Measurements from ENCODE around the gene WDR90. TPM values are rescaled to one million over a fixed set of nuclear protein-coding genes. Genes with fewer than 3 reads are reported as not detected.
"Not testable (repeated sequence)": the region's sequence is repeated elsewhere in the genome, so short reads cannot be mapped to it uniquely, and the experiment has no call there.

WDR90 gene
- total RNA-seq, 1 donor from 2014 or later: 102 TPM

GRCh38 chr16:709566-710499 lies 60.7 kb downstream of the WDR90 start:
- Mint-ChIP-seq H3K36me3 (no peaks in the 10 kb centered on the region), H3K4me3 (peak overlapping the region; percentile 52), H3K27me3 (peaks cover 50% of the 10 kb centered on the region), H3K27ac (peak overlapping the region; percentile 67), H3K4me1 (ENCODE audit: unreplicated experiment) (peaks cover 4% of the 10 kb centered on the region), H3K9me3 (no peaks in the 10 kb centered on the region)
- TF ChIP-seq CTCF (conservative IDR thresholded peaks at IDR 0.05): no peak
- DNase-seq (ENCODE audit: extremely low spot score, unreplicated experiment): no peak

GRCh38 chr16:710500-711075 lies 61.4 kb downstream of the WDR90 start:
- peaks cover 50% of the 10 kb centered on the region for H3K27me3 Mint-ChIP-seq
- no peak overlapping the region for H3K27ac Mint-ChIP-seq

DNA sequence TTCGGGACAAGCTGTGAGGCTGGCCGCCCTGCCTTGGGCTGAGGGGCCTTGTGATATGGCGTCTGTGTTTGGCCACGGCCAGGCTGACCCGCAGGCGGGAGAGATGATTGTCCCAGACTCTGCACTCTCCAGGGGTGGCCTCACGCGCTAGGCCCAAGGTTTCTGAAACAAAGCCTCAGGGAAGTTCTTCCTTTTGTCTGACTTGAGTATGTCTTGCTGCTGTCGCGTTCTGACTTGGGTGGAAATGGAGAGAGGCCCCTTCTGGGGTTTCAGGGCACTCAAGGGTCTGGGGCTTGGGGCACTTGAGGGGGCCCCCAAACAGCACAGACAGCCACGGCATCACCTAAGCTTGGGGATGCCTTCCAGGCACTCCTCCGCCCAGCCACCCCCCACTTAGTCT lies 61.9 kb downstream of the WDR90 start:
- TF ChIP-seq CTCF (conservative IDR thresholded peaks at IDR 0.05): no peak
- Mint-ChIP-seq H3K27ac (no peak overlapping the region), H3K4me3 (no peak overlapping the region), H3K27me3 (peaks cover 53% of the 10 kb centered on the region), H3K36me3 (no peaks in the 10 kb centered on the region), H3K9me3 (no peaks in the 10 kb centered on the region), H3K4me1 (ENCODE audit: unreplicated experiment) (peaks cover 4% of the 10 kb centered on the region)
- no peak for DNase-seq (ENCODE audit: extremely low spot score, unreplicated experiment)

More at GRCh38 chr16:710500-711075, 61.4 kb downstream of the WDR90 start:
- H3K4me1 Mint-ChIP-seq (ENCODE audit: unreplicated experiment): peaks cover 4% of the 10 kb centered on the region
- H3K4me3 Mint-ChIP-seq: peak overlapping the region; percentile 52
- no peaks in the 10 kb centered on the region for H3K9me3 Mint-ChIP-seq
- H3K36me3 Mint-ChIP-seq: no peaks in the 10 kb centered on the region
- no peak for DNase-seq (ENCODE audit: extremely low spot score, unreplicated experiment)
- TF ChIP-seq CTCF (conservative IDR thresholded peaks at IDR 0.05): no peak

GRCh38 chr16:711548-712320 lies 62.6 kb downstream of the WDR90 start:
- DNase-seq (ENCODE audit: extremely low spot score, unreplicated experiment): peak; percentile 88
- peak; percentile 98 for TF ChIP-seq CTCF (conservative IDR thresholded peaks at IDR 0.05)
- H3K9me3 Mint-ChIP-seq: no peaks in the 10 kb centered on the region
- peaks cover 47% of the 10 kb centered on the region for H3K27me3 Mint-ChIP-seq
- H3K36me3 Mint-ChIP-seq: no peaks in the 10 kb centered on the region
- H3K4me3 Mint-ChIP-seq: no peak overlapping the region
- peaks cover 8% of the 10 kb centered on the region for H3K4me1 Mint-ChIP-seq (ENCODE audit: unreplicated experiment)
- H3K27ac Mint-ChIP-seq: no peak overlapping the region

DNA sequence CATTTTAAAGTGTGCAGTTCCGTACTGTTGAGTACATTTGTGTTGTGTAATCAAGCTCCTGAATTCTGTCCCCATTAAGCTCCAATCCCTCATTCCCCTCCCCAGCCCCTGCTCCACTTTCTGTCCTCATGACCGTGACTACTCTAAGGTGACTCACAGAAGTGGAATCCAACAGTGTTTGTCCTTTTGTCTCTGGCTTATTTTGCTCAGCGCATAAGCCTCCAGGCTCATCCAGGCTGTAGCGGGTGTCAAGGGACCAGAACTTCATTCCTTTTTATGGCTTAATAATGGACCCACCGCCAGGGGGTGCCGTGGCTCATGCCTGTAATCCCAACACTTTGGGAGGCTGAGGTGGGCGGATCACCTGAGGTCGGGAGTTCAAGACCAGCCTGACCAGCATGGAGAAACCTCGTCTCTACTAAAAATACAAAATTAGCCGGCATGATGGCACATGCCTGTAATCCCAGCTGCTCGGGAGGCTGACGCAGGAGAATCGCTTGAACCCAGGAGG lies 63.6 kb downstream of the WDR90 start:
- not testable (repeated sequence) for H3K36me3 Mint-ChIP-seq; DNase-seq (ENCODE audit: extremely low spot score, unreplicated experiment); H3K4me1 Mint-ChIP-seq (ENCODE audit: unreplicated experiment); H3K9me3 Mint-ChIP-seq
- Mint-ChIP-seq H3K27me3 (peaks cover 38% of the 10 kb centered on the region), H3K27ac (peak overlapping the region; percentile 78), H3K4me3 (peak overlapping the region; percentile 44)
- peak; percentile 69 for TF ChIP-seq CTCF (conservative IDR thresholded peaks at IDR 0.05)
